Fibroblast of mammary gland (primary cell): ENCODE results near the gene TMEM250.

Experiments
- DNase-seq: peaks from one replicate; pipeline ENCODE4 v3.0.0-alpha.2; 2010; ENCODE audit warnings: low read depth
- H3K4me3 ChIP-seq: 2 replicates; pipeline ENCODE4 v1.5.1; 2011; ENCODE audit warnings: low read depth, mild to moderate bottlenecking, low read length, moderate library complexity; ENCODE audit not compliant: control insufficient read depth
- TF ChIP-seq, protein P1 (sequence below): conservative IDR thresholded peaks from 2 replicates; pipeline ENCODE4 v1.5.1; 2011; ENCODE audit warnings: low read depth, low read length, inconsistent platforms; ENCODE audit not compliant: control insufficient read depth, insufficient read depth

The TMEM250 gene

DNA sequence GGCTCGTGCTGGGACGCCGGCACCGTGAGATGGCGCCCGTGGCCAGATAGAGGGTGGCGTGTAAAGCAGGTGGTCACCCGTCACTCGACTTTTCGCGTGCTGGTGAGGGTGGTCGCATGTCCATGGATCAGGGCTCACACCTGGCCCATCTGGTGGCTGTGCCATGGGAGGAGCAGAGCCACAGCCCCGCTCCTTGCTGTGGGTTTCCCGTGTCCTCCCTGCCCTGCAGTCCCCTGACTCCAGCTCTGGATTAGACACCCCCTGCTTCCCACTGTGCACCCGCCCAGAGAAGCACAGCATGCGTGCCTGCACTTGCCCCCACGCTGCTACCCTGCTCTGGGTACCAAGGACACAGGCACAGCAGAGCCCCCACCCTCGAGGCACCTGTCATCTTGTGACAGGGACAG, 1.8 kb upstream of the TMEM250 start:
- no peak overlapping the region for H3K4me3 ChIP-seq
- TF ChIP-seq, protein P1, sequence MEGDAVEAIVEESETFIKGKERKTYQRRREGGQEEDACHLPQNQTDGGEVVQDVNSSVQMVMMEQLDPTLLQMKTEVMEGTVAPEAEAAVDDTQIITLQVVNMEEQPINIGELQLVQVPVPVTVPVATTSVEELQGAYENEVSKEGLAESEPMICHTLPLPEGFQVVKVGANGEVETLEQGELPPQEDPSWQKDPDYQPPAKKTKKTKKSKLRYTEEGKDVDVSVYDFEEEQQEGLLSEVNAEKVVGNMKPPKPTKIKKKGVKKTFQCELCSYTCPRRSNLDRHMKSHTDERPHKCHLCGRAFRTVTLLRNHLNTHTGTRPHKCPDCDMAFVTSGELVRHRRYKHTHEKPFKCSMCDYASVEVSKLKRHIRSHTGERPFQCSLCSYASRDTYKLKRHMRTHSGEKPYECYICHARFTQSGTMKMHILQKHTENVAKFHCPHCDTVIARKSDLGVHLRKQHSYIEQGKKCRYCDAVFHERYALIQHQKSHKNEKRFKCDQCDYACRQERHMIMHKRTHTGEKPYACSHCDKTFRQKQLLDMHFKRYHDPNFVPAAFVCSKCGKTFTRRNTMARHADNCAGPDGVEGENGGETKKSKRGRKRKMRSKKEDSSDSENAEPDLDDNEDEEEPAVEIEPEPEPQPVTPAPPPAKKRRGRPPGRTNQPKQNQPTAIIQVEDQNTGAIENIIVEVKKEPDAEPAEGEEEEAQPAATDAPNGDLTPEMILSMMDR, result no peak
- DNase-seq, result no peak

DNA sequence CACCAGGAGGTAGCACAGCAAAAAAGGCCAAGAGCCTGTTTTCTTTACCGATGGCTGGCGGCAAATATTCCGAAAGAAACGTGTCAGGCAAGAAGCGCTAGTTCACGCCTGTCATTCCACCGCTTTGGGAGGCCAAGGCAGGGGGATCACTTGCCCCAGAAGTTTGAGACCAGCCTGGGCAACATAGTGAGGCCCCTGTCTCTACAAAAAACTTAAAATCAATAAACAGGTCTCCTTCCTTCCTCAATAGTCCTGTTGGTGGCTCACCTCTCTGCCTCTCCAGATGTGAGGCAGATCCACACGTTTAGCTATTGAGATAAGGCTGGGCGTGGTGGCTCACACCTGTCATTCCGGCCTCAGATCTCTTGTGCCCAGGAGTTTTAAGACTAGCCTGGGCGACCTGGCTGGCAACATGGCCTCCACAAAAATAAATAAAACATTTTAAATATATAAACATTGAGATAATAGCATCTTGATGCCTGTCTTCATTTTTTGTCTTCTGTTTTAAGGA, 1.3 kb upstream of the TMEM250 start:
- TF ChIP-seq, protein P1, result no peak
- no peak for DNase-seq
- peak overlapping the region; percentile 57 for H3K4me3 ChIP-seq

DNA sequence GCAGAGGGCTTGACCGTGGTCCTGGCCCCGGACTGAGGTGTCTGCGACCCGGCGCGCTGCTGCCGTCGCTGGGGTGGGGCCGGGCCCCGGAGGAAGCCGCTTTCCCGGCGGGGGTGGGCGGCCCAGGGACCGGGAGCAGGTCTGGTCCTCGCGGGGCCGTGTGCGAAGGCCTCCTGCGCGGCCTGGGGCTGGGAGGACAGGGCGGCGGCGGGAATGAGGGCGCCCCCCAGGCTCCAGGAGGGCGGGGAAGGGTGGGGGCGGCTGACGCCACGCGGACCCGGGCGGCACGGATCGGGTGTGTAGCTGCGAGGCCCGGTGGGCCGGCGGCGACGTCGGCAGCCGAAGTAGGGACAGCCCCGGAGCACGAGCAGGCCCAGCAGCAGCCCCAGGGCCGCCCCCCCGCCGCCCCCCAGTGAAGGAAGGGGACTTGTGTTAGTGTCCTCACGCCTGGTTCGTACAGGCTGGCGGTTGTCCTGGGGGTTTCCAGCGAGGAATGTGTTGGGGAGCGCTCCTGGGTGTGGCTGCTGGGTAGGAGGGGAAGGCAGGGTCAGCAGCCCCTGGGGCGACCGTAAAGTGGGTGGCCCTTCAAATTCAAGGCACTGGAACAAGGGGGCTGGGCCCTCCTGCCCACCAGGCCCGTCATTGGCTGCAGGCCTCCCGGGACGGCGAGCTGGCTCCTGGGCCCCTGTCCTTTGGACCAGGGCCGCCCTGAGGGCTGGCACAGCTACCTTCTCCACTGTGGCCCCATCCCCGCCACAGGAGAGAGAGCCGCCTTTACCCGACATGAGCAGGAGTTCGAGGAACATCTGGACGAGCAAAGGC, 597 bp upstream of the TMEM250 start:
- peak; percentile 30 for DNase-seq
- TF ChIP-seq, protein P1, result no peak
- peak overlapping the region; percentile 57 for H3K4me3 ChIP-seq

DNA sequence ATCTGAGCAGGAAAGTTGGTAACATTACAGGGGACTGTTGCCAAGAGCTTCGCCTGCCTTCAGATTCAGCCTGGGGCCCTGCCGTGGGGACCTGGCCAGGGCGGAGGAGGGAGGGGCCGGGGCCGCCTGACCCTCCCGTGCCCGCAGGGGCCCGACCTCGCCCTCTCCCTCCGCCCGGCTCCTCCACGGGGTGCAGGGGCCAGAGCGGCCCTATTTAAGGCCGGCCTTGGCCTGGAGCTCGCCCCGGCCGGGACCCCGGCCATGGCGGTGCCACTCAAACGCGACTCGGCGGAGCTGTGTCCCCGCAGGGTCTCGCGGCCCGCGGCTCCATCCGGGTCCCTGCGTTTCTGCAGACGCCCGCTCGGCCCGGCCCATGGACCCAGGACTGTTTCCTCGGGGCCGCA, 757 bp downstream of the TMEM250 start:
- peak overlapping the region; percentile 60 for H3K4me3 ChIP-seq
- DNase-seq, result no peak
- TF ChIP-seq, protein P1, result no peak

DNA sequence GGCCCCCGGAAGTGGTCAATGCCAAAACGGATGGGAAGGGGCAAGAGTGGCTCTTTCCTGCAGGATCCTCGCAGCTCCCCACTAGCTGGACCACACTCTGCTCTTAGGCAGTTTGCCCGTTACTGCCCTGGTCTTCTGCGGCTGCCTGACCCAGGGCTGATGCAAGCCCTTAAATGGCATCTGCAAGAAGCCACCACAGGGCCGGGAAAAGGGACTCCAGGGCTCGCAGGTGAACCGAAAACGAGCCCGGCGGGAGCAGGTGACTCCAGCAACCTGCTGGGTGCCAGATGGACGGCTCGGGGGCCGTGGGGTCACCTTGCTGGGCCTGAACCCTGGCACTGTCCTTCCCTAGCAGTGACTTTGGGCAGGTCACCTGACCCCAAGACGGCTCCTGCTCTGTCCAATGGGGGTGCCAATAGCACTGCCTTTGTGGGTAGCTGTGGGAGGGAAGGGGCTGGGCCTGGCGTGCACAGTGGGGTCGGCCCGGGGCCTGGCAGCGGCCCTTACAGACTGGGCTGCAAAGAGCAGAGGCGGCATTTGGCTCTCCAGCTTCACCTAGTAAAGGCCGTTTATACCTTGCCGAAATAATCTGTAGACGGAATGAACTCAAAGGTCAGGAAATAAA, 1.3 kb downstream of the TMEM250 start:
- H3K4me3 ChIP-seq, result peak overlapping the region; percentile 60

DNA sequence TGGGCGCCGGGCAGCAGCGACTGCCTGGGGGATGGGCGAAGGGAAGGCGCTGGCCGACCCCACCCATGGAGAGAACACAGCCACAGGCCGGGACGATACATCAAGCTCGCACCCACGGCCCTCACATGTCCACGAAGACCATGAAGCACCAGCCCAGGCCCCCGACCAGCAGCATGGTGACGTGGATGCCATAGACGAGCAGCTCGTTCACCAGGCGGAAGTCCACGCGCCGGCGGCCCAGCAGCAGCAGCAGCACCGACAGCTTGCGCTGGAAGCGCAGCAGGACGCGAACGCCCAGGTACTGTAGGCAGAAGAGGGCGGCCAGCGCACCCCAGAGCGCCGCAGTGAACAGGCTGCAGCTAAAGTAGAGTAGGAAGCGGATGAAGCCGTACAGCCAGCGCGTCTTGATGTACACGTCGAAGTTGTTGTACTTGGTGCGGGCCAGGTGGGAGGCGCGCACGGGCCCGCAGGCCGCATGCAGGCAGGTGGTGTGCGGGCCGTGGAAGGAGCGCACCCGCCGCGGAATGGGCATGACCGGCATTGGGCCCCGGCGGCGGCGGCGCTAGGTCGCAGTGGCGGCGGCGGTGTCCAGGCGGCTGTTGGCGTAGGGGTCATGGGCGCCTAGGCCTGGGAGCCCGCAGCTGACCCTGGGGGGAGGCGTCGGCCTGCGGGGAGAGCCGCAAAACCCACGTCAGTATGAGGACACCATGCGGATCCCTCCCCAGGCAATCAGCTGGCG, 2.1 kb downstream of the TMEM250 start:
- TF ChIP-seq, protein P1, result no peak
- H3K4me3 ChIP-seq, result no peak overlapping the region
- no peak for DNase-seq

More for the DNA sequence above, 1.3 kb downstream of the TMEM250 start:
- DNase-seq, result no peak
- TF ChIP-seq, protein P1, result no peak
